IMR-90 (cell line): Measurements from ENCODE around the gene P2RY2. TPM values are rescaled to one million over a fixed set of nuclear protein-coding genes. Genes with fewer than 3 reads are reported as not detected.

ENCODE experiments used
- ATAC-seq: fragments of 200-7000 bp; cut with Tn5 transposase; 2 replicates; pipeline ENCODE4 v1.9.1; 2020; ENCODE audit warnings: low read depth, mild to moderate bottlenecking, moderate library complexity
- BruUV-seq: library from RNA; stranded (reverse); fragments of 400-500 nt; replicated peaks from 2 replicates; lab custom pipeline; 2021; lab: Mats Ljungman, UMichigan
- CTCF ChIA-PET: fragments of 300-600 bp; formaldehyde crosslinking; extraction: SDS; loops from one replicate; lab custom pipeline; 2021; ENCODE audit warnings: antibody characterized with exemption; lab: Yijun Ruan, JAX
- POLR2A ChIA-PET: fragments of 300-600 bp; sonication (Branson Sonifier 250); formaldehyde crosslinking; loops from one replicate; lab custom pipeline; 2022; ENCODE audit warnings: antibody characterized with exemption; ENCODE audit not compliant: unreplicated experiment; lab: Charles Lee
- DNase-seq: peaks from one replicate; pipeline ENCODE4 v3.0.0; 2013
- H2AFZ ChIP-seq: replicated peaks from 2 replicates; pipeline ENCODE3; 2013; ENCODE audit warnings: low read length, mild to moderate bottlenecking; ENCODE audit not compliant: poor library complexity
- H2AK5ac ChIP-seq: 2 replicates; pipeline ENCODE4 v1.6.1; 2013; ENCODE audit warnings: low read depth, low read length, inconsistent platforms
- H2AK9ac ChIP-seq: replicated peaks from 2 replicates; pipeline ENCODE3; 2013; ENCODE audit warnings: mild to moderate bottlenecking, low read depth, low read length, moderate library complexity; ENCODE audit not compliant: poor library complexity
- H2BK120ac ChIP-seq: 2 replicates; pipeline ENCODE4 v1.6.1; 2013; ENCODE audit warnings: low read depth, low read length, inconsistent platforms
- H2BK15ac ChIP-seq: 3 replicates; pipeline ENCODE4 v1.6.1; 2013; ENCODE audit warnings: low read depth, low read length, inconsistent platforms
- H2BK20ac ChIP-seq: 2 replicates; pipeline ENCODE4 v1.6.1; 2013; ENCODE audit warnings: low read depth, mild to moderate bottlenecking, inconsistent platforms, low read length, moderate library complexity
- H2BK5ac ChIP-seq: 2 replicates; pipeline ENCODE4 v1.6.1; 2013; ENCODE audit warnings: mild to moderate bottlenecking, low read depth, low read length, inconsistent platforms; ENCODE audit not compliant: poor library complexity, severe bottlenecking
- H3K14ac ChIP-seq: replicated peaks from 2 replicates; pipeline ENCODE4 v1.6.1; 2013; ENCODE audit warnings: low read depth, low read length, inconsistent platforms
- H3K18ac ChIP-seq: 2 replicates; pipeline ENCODE4 v1.6.1; 2013; ENCODE audit warnings: low read depth, low read length, control low read depth
- H3K23ac ChIP-seq: 2 replicates; pipeline ENCODE4 v1.6.1; 2013; ENCODE audit warnings: low read depth, low read length, inconsistent platforms
- H3K27ac ChIP-seq: 2 replicates; pipeline ENCODE4 v1.5.1; 2013; ENCODE audit warnings: mild to moderate bottlenecking, control low read depth, low read length; ENCODE audit not compliant: insufficient read depth
- H3K27me3 ChIP-seq: 2 replicates; pipeline ENCODE4 v1.6.1; 2013; ENCODE audit warnings: low read length; ENCODE audit not compliant: control insufficient read depth, insufficient read depth
- H3K36me3 ChIP-seq: 2 replicates; pipeline ENCODE4 v1.6.1; 2013; ENCODE audit warnings: low read length, mixed read lengths; ENCODE audit not compliant: control insufficient read depth, insufficient read depth
- H3K4ac ChIP-seq: 2 replicates; pipeline ENCODE4 v1.6.1; 2013; ENCODE audit warnings: low read depth, low read length, inconsistent platforms
- H3K4me1 ChIP-seq: 2 replicates; pipeline ENCODE4 v1.6.1; 2013; ENCODE audit warnings: low read length, mixed read lengths; ENCODE audit not compliant: control insufficient read depth, insufficient read depth
- H3K4me2 ChIP-seq: 2 replicates; pipeline ENCODE4 v1.6.1; 2013; ENCODE audit warnings: low read depth, mild to moderate bottlenecking, control low read depth, low read length, moderate library complexity
- H3K4me3 ChIP-seq: 2 replicates; pipeline ENCODE4 v1.5.1; 2013; ENCODE audit warnings: low read depth, mild to moderate bottlenecking, control low read depth, low read length, moderate library complexity; ENCODE audit not compliant: insufficient read depth
- H3K56ac ChIP-seq: 2 replicates; pipeline ENCODE4 v1.6.1; 2013; ENCODE audit warnings: low read length, inconsistent platforms; ENCODE audit not compliant: insufficient read depth; ENCODE audit errors: extremely low read depth
- H3K79me1 ChIP-seq, 2 experiments: 2 replicates each; pipeline ENCODE4 v1.6.1; 2013; ENCODE audit warnings: low read length in 2 of 2, inconsistent platforms in 1 of 2, low read depth in 1 of 2
- H3K9ac ChIP-seq: 2 replicates; pipeline ENCODE4 v1.6.1; 2013; ENCODE audit warnings: low read depth, low read length, control low read depth
- H3K9me1 ChIP-seq: 2 replicates; pipeline ENCODE4 v1.6.1; 2013; ENCODE audit warnings: low read length, inconsistent platforms; ENCODE audit not compliant: insufficient read depth
- H3K9me3 ChIP-seq: 2 replicates; pipeline ENCODE4 v1.6.1; 2013; ENCODE audit warnings: low read length; ENCODE audit not compliant: control insufficient read depth, insufficient read depth
- H4K20me1 ChIP-seq: 2 replicates; pipeline ENCODE4 v1.6.1; 2013; ENCODE audit warnings: low read length, inconsistent platforms; ENCODE audit not compliant: insufficient read depth
- H4K5ac ChIP-seq: 2 replicates; pipeline ENCODE4 v1.6.1; 2013; ENCODE audit warnings: mild to moderate bottlenecking, low read depth, low read length, control low read depth
- H4K8ac ChIP-seq, 2 experiments: 2 replicates each; pipeline ENCODE4 v1.6.1; 2013; ENCODE audit warnings: low read depth in 2 of 2, low read length in 2 of 2, control low read depth in 1 of 2, inconsistent platforms in 1 of 2
- H4K91ac ChIP-seq: 2 replicates; pipeline ENCODE4 v1.6.1; 2013; ENCODE audit warnings: low read depth, low read length, inconsistent platforms; ENCODE audit not compliant: insufficient read depth
- BHLHE40 ChIP-seq: fragments of 150-350 bp; IDR thresholded peaks from 2 replicates; pipeline ENCODE4 v1.6.1; 2016; ENCODE audit warnings: mild to moderate bottlenecking, low read depth, low read length
- CEBPB ChIP-seq: IDR thresholded peaks from 2 replicates; pipeline ENCODE4 v1.6.1; 2012; ENCODE audit warnings: low read depth, low read length, improper control_type of control experiment
- FOS ChIP-seq: fragments of 150-350 bp; IDR thresholded peaks from 2 replicates; pipeline ENCODE4 v1.6.1; 2016; ENCODE audit warnings: low read depth, low read length
- MAFK ChIP-seq: IDR thresholded peaks from 2 replicates; pipeline ENCODE4 v1.6.1; 2012; ENCODE audit warnings: low read depth, low read length, improper control_type of control experiment
- MAZ ChIP-seq: IDR thresholded peaks from 2 replicates; pipeline ENCODE4 v1.6.1; 2012; ENCODE audit warnings: low read depth, mild to moderate bottlenecking, low read length, improper control_type of control experiment, moderate library complexity, borderline replicate concordance
- MXI1 ChIP-seq: IDR thresholded peaks from 2 replicates; pipeline ENCODE4 v1.6.1; 2012; ENCODE audit warnings: low read depth, mild to moderate bottlenecking, low read length, moderate library complexity, borderline replicate concordance
- NFE2L2 ChIP-seq: fragments of 150-350 bp; IDR thresholded peaks from 2 replicates; pipeline ENCODE4 v1.6.1; 2016; ENCODE audit warnings: low read depth, mild to moderate bottlenecking, low read length
- POLR2A ChIP-seq: IDR thresholded peaks from 2 replicates; pipeline ENCODE4 v1.6.1; 2012; ENCODE audit warnings: mild to moderate bottlenecking, low read depth, low read length
- RAD21 ChIP-seq: IDR thresholded peaks from 2 replicates; pipeline ENCODE4 v1.6.1; 2012; ENCODE audit warnings: low read length, improper control_type of control experiment
- RFX5 ChIP-seq: IDR thresholded peaks from 2 replicates; pipeline ENCODE4 v1.8.0; 2012; ENCODE audit warnings: low read depth, mild to moderate bottlenecking, low read length, moderate library complexity
- SMC3 ChIP-seq: fragments of 150-350 bp; IDR thresholded peaks from 2 replicates; pipeline ENCODE4 v1.6.1; 2016; ENCODE audit warnings: low read depth, mild to moderate bottlenecking, antibody characterized with exemption, low read length, moderate library complexity
- USF2 ChIP-seq: fragments of 150-350 bp; IDR thresholded peaks from 2 replicates; pipeline ENCODE4 v1.6.1; 2017; ENCODE audit warnings: mild to moderate bottlenecking, antibody characterized with exemption, low read length, low read depth
- WGBS, 2 experiments: methylation state at CpG; one replicate each; pipeline versions ENCODE4 v1.1.5 to v1.1.7; 2013; ENCODE audit warnings: missing lambda C conversion rate in 2 of 2; ENCODE audit not compliant: insufficient read length in 1 of 2; ENCODE audit errors: extremely low coverage in 2 of 2; 5-methylcytosine and 5-hydroxymethylcytosine counted together
- dilution Hi-C: fragments of 300-500 bp; cut with HindIII; formaldehyde crosslinking; loops from one replicate; pipeline ENCODE4 v1.14.3; 2018; ENCODE audit warnings: low sequenced_read_pairs; ENCODE audit not compliant: unreplicated experiment
- in situ Hi-C: fragments of 300-500 bp; cut with MboI; formaldehyde crosslinking; loops from 3 replicates; pipeline ENCODE4 v1.14.3; 2019; ENCODE audit warnings: low sequenced_read_pairs, inconsistent platforms, mixed read lengths
- intact Hi-C: fragments of 100-400 bp; cut with micrococcal nuclease; formaldehyde crosslinking; loops from 2 replicates; pipeline ENCODE4 v1.10.0; 2022
- polyA plus RNA-seq, 3 experiments: library from polyadenylated mRNA; depleted of rRNA; stranded (reverse); fragments of >200 nt; gene quantifications; 2 replicates each; pipeline ENCODE4 v1.2.3, GENCODE V29; 2012; ENCODE audit warnings: low replicate concordance in 1 of 3
- total RNA-seq: library from RNA; depleted of rRNA; stranded (reverse); fragments of >200 nt; gene quantifications from 2 replicates; pipeline ENCODE4 v1.2.3, GENCODE V29; 2012
- TF ChIP-seq, protein P1 (sequence below): conservative IDR thresholded peaks from 2 replicates; pipeline ENCODE4 v1.5.1; 2012; ENCODE audit warnings: mild to moderate bottlenecking, low read depth, low read length, improper control_type of control experiment

Gene P2RY2
- total and polyA plus RNA-seq, 2 of the 4 experiments (the other 2 are of a cell fraction), result not detected

DNA sequence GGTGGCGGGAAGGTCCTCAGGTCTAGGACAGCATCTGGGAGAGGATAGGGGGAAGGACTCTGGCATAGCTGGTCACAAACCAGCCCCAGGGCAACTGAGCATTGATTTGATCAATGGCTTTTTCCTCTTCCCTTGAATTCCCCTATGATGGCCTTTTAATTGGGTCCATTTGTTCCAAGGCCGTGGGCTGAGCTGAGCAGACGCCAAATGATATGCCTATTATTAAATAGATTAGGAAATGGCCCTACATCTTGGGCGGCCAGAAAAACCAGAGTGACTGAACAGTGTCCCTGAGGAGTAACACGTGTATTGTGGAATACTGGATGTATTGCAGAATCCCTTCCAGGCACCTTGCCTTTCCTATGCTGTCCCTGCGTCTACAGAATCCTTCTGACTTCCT lies 27.4 kb downstream of the P2RY2 start (continued):
- TF ChIP-seq USF2, result no peak
- no peak for TF ChIP-seq CEBPB
- TF ChIP-seq POLR2A, result no peak
- TF ChIP-seq RFX5, result no peak
- no peak for TF ChIP-seq MAZ
- no peak for TF ChIP-seq FOS
- TF ChIP-seq NFE2L2, result no peak

DNA sequence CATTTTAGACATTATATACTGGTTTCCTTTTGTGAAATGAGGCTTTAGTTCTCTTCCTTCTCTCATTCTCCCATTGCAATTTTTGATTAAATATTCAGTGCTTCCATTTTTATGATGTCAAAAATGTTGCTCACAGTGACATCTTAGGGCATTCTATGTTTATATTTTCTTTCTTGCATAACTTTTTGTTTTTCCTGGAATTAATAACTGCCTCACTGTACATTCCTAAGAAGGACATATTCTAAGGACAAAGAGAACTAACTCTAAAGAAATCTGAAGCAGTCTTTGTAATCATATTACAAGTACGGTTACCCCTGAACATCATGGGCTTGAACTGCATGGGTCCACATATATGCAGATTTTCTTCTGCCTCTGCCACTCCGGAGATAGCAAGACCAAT lies 28.2 kb downstream of the P2RY2 start:
- TF ChIP-seq MXI1 (no peak), FOS (no peak), RAD21 (no peak), BHLHE40 (no peak), MAZ (no peak), NFE2L2 (no peak), SMC3 (no peak), POLR2A (no peak), USF2 (no peak), RFX5 (no peak), CEBPB (no peak), MAFK (no peak)
- TF ChIP-seq, protein P1, sequence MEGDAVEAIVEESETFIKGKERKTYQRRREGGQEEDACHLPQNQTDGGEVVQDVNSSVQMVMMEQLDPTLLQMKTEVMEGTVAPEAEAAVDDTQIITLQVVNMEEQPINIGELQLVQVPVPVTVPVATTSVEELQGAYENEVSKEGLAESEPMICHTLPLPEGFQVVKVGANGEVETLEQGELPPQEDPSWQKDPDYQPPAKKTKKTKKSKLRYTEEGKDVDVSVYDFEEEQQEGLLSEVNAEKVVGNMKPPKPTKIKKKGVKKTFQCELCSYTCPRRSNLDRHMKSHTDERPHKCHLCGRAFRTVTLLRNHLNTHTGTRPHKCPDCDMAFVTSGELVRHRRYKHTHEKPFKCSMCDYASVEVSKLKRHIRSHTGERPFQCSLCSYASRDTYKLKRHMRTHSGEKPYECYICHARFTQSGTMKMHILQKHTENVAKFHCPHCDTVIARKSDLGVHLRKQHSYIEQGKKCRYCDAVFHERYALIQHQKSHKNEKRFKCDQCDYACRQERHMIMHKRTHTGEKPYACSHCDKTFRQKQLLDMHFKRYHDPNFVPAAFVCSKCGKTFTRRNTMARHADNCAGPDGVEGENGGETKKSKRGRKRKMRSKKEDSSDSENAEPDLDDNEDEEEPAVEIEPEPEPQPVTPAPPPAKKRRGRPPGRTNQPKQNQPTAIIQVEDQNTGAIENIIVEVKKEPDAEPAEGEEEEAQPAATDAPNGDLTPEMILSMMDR, result no peak
- Histone ChIP-seq H3K79me1 (no peaks in the 10 kb centered on the region), H2AK9ac (no peak overlapping the region), H3K4me3 (no peak overlapping the region), H4K91ac (no peak overlapping the region), H3K27me3 (0 out of 2 replicates have a peak, but pooled peaks cover 3% of the 10 kb centered on the region), H2AFZ (no peak overlapping the region), H4K20me1 (no peaks in the 10 kb centered on the region), H2BK5ac (no peak overlapping the region), H4K5ac (no peak overlapping the region), H2AK5ac (peak overlapping the region; percentile 43; the same call in 1 of the 2 replicates), H3K9me1 (peaks cover 3% of the 10 kb centered on the region; the same call in 1 of the 2 replicates), H3K18ac (peak overlapping the region; percentile 72; the same call in 1 of the 2 replicates), H2BK15ac (no peak overlapping the region), H3K56ac (no peak overlapping the region), H3K27ac (no peak overlapping the region), H3K4me2 (no peak overlapping the region), H3K9me3 (no peaks in the 10 kb centered on the region), H3K14ac (no peak overlapping the region; the same call in 1 of the 2 replicates), H4K8ac (no peak overlapping the region), H3K36me3 (no peaks in the 10 kb centered on the region), H2BK20ac (no peak overlapping the region), H3K9ac (no peak overlapping the region), H3K23ac (no peak overlapping the region), H2BK120ac (peak overlapping the region; percentile 40; the same call in 1 of the 2 replicates), H3K4ac (no peak overlapping the region), H3K4me1 (peaks cover 2% of the 10 kb centered on the region; the same call in 1 of the 2 replicates)
- no CpG with 5 or more reads among the region's 2 CpGs for WGBS, 2 experiments
- ATAC-seq (no peak), DNase-seq (no peak)
- no TSS peak for BruUV-seq
- ChIA-PET POLR2A (no interaction called here), CTCF (no interaction called here)
- dilution Hi-C loops, result no loop called here
- in situ Hi-C loops, result no loop called here
- intact Hi-C loops, result no loop called here
